ENCODE results near the gene KCNH3.
"Not testable (repeated sequence)": the region's sequence is repeated elsewhere in the genome, so short reads cannot be mapped to it uniquely, and the experiment has no call there.

Gene KCNH3

GRCh38 chr12:49529414-49529813, 9.4 kb upstream of the KCNH3 start:
- DNase-seq (ENCODE audit: low read depth in 2 of 2) = no peak

GRCh38 chr12:49531745-49532144, 7.1 kb upstream of the KCNH3 start:
- no peak for DNase-seq (ENCODE audit: low read depth in 2 of 2)

- no peak for DNase-seq (ENCODE audit: low read depth in 2 of 2)
These were observed 5.5 kb upstream of the KCNH3 start for GRCh38 chr12:49533331-49533730.

GRCh38 chr12:49534122-49534521, 4.7 kb upstream of the KCNH3 start:
- DNase-seq (ENCODE audit: low read depth in 2 of 2) = not testable (repeated sequence)

- DNase-seq (ENCODE audit: low read depth in 2 of 2) = no peak
These were observed 4.0 kb upstream of the KCNH3 start for GRCh38 chr12:49534731-49535278.

- DNase-seq (ENCODE audit: low read depth in 2 of 2) = no peak
These were observed 2.8 kb upstream of the KCNH3 start for GRCh38 chr12:49535921-49536525.

GRCh38 chr12:49536526-49537071, 2.2 kb upstream of the KCNH3 start:
- no peak for DNase-seq (ENCODE audit: low read depth in 2 of 2)

GRCh38 chr12:49537231-49537751, 1.5 kb upstream of the KCNH3 start:
- no peak for DNase-seq (ENCODE audit: low read depth in 2 of 2)

- peak; percentile 29 to 35 for DNase-seq (ENCODE audit: low read depth in 2 of 2)
These were observed 899 bp upstream of the KCNH3 start for GRCh38 chr12:49537752-49538509.

GRCh38 chr12:49539406-49540228, 787 bp downstream of the KCNH3 start:
- DNase-seq (ENCODE audit: low read depth in 2 of 2) = no peak

- no peak for DNase-seq (ENCODE audit: low read depth in 2 of 2)
These were observed 1.7 kb downstream of the KCNH3 start for GRCh38 chr12:49540229-49541139.

- no peak for DNase-seq (ENCODE audit: low read depth in 2 of 2)
These were observed 2.5 kb downstream of the KCNH3 start for GRCh38 chr12:49541140-49541861.

- DNase-seq (ENCODE audit: low read depth in 2 of 2) = no peak
These were observed 3.2 kb downstream of the KCNH3 start for GRCh38 chr12:49541911-49542505.

GRCh38 chr12:49542592-49543160, 3.8 kb downstream of the KCNH3 start:
- no peak for DNase-seq (ENCODE audit: low read depth in 2 of 2)

- no peak for DNase-seq (ENCODE audit: low read depth in 2 of 2)
These were observed 4.5 kb downstream of the KCNH3 start for GRCh38 chr12:49543221-49543913.

GRCh38 chr12:49543914-49544815, 5.3 kb downstream of the KCNH3 start:
- DNase-seq (ENCODE audit: low read depth in 2 of 2) = no peak

- DNase-seq (ENCODE audit: low read depth in 2 of 2) = no peak
These were observed 7.0 kb downstream of the KCNH3 start for GRCh38 chr12:49545815-49546214.

- no peak for DNase-seq (ENCODE audit: low read depth in 2 of 2)
These were observed 7.7 kb downstream of the KCNH3 start for GRCh38 chr12:49546481-49546880.

Data from stimulated activated CD4-positive, alpha-beta T cell treated with anti-CD3 and anti-CD28 coated beads, Interleukin-1b, Interleukin-23, amount 100 ng/mL, for 4 hours (primary cell).